ENCODE data around the gene CCDC186. TPM values are rescaled to one million over a fixed set of nuclear protein-coding genes. Genes with fewer than 3 reads are reported as not detected.

Gene CCDC186
- total and polyA plus RNA-seq, 2 of the 8 experiments (the other 6 are each of a cell fraction or from before 2014, with no cell fraction given) = 3.0 to 30.3 TPM

- Histone ChIP-seq H3K27me3 (replicated peaks in 1 of 4; ENCODE audit: control insufficient read depth in 3 of 4, extremely low read depth in 1 of 4, insufficient read depth in 3 of 4, low read length in 3 of 4) (no peaks in the 10 kb centered on the region), H2BK12ac (ENCODE audit: low read depth, low read length) (no peak overlapping the region), H3K23ac (ENCODE audit: insufficient read length) (no peak overlapping the region), H2BK15ac (ENCODE audit: low read length) (no peak overlapping the region), H3K14ac (ENCODE audit: insufficient read length) (no peak overlapping the region), H3K9me3 (ENCODE audit: insufficient read depth in 2 of 2, low read depth in 1 of 2, low read length in 1 of 2) (0 out of 4 replicates have a peak, but pooled peaks cover 0 to 3% of the 10 kb centered on the region in 2 experiments), H3K56ac (replicated peaks; ENCODE audit: insufficient read length, low read depth, low read length) (no peak overlapping the region), H3K18ac (ENCODE audit: extremely low read depth, low read length) (no peak overlapping the region), H3K9ac (replicated peaks in 1 of 4; ENCODE audit: extremely low read depth in 1 of 4, low read depth in 3 of 4, low read length in 3 of 4) (no peak overlapping the region), H4K5ac (ENCODE audit: insufficient read length, low read depth, low read length) (no peak overlapping the region), H4K8ac (ENCODE audit: extremely low read depth, insufficient read depth, low read length) (no peak overlapping the region), H2BK120ac (replicated peaks; ENCODE audit: low read depth, low read length) (no peak overlapping the region), H3K4ac (replicated peaks; ENCODE audit: insufficient read length, low read depth, low read length) (no peak overlapping the region), H3K79me1 (ENCODE audit: low read depth, low read length) (no peaks in the 10 kb centered on the region; the same call in 1 of the 2 replicates), H2AK5ac (ENCODE audit: low read depth, low read length) (no peak overlapping the region), H2BK20ac (ENCODE audit: low read length) (no peak overlapping the region), H3K79me2 (ENCODE audit: control insufficient read depth in 1 of 2, insufficient read depth in 2 of 2, low read length in 2 of 2) (peaks cover 0 to 26% of the 10 kb centered on the region in 2 experiments; a peak in 2 of 4 replicates), H4K91ac (replicated peaks; ENCODE audit: insufficient read length, low read length) (no peak overlapping the region), H3K4me3 (ENCODE audit: extremely low read depth in 1 of 4, insufficient read depth in 2 of 4, low read depth in 3 of 4, low read length in 4 of 4) (no peak overlapping the region), H3K36me3 (ENCODE audit: control insufficient read depth in 2 of 4, insufficient read depth in 4 of 4, low read length in 3 of 4) (peaks cover 0 to 22% (median 0%) of the 10 kb centered on the region in 4 experiments; a peak in 3 of 8 replicates), H4K20me1 (replicated peaks in 1 of 2; ENCODE audit: control insufficient read depth in 1 of 2, insufficient read depth in 2 of 2, low read length in 2 of 2) (peaks cover 0 to 1% of the 10 kb centered on the region in 2 experiments), H3K4me2 (ENCODE audit: insufficient read depth in 1 of 2, low read depth in 2 of 2, low read length in 2 of 2) (no peak overlapping the region), H2AFZ (ENCODE audit: low read length) (no peak overlapping the region), H3K23me2 (ENCODE audit: low read depth, low read length) (no peaks in the 10 kb centered on the region), H2BK5ac (ENCODE audit: low read depth, low read length) (no peak overlapping the region), H3K27ac (ENCODE audit: low read depth, low read length) (no peak overlapping the region), H3K4me1 (replicated peaks in 1 of 4; ENCODE audit: control insufficient read depth in 3 of 4, insufficient read depth in 4 of 4, low read length in 3 of 4) (no peaks in the 10 kb centered on the region)
- 97% methylated on average over 2 of the region's 2 CpGs; no CpG with 5 or more reads in 1 of the 2 experiments for WGBS, 2 experiments (ENCODE audit: extremely low coverage in 1 of 2, insufficient coverage in 1 of 2, insufficient read length in 1 of 2, insufficient replicate concordance in 2 of 2, low coverage in 1 of 2, low lambda C conversion rate in 2 of 2, missing lambda C conversion rate in 1 of 2)
- CTCF ChIA-PET (ENCODE audit: partially characterized antibody) = interaction anchor here (0.7 to 1.3 kb wide), 3 partner anchors 12 to 246 kb away, joined by 3 to 6 read pairs (median 3); no protein-coding TSS in a partner anchor
- no peak for DNase-seq (ENCODE audit: low read depth in 1 of 2, low spot score in 2 of 2)
- peak; percentile 36 for FAIRE-seq
- TF ChIP-seq CTCF (IDR thresholded peaks at IDR 0.05; ENCODE audit: control extremely low read depth in 1 of 3, insufficient read depth in 1 of 3, low read depth in 1 of 3, low read length in 3 of 3) (peak in 2 of 3 experiments; percentile 32 to 38; a peak in 2 of 4 replicates), SUZ12 (IDR thresholded peaks at IDR 0.05; ENCODE audit: low read length) (no peak)
- POLR2A ChIA-PET (ENCODE audit: partially characterized antibody) = interaction anchor here (0.9 kb wide), 1 partner anchor 13 kb away, joined by 3 read pairs; no protein-coding TSS in a partner anchor
These were observed 16.1 kb downstream of the CCDC186 start for GRCh38 chr10:114157912-114158311.
